Thymus (tissue), 11 donors: ENCODE results near the gene RHEX. TPM values are rescaled to one million over a fixed set of nuclear protein-coding genes. Genes with fewer than 3 reads are reported as not detected.
A peak's percentile ranks its signal among the peaks of the same experiment; 100 is the strongest.

Experiments used
- DNase-seq, 9 donors: peaks; one replicate each; pipeline ENCODE4 v3.0.0-alpha.2; 2013; ENCODE audit warnings: low spot score in 9 of 9, low read depth in 6 of 9, missing footprints in 1 of 9
- H3K27ac ChIP-seq, 2 donors: one replicate each; pipeline ENCODE4 v1.5.1; 2013; ENCODE audit warnings: control low read depth in 1 of 2, low read depth in 1 of 2, low read length in 1 of 2, mild to moderate bottlenecking in 1 of 2, moderate library complexity in 1 of 2
- H3K27me3 ChIP-seq, 2 donors: one replicate each; pipeline ENCODE4 v1.5.1; 2013; ENCODE audit warnings: low read length in 1 of 2; ENCODE audit not compliant: control insufficient read depth in 2 of 2, insufficient read depth in 1 of 2
- H3K36me3 ChIP-seq, 2 donors: one replicate each; pipeline ENCODE4 v1.5.1; 2013; ENCODE audit warnings: low read length in 1 of 2, mild to moderate bottlenecking in 1 of 2, moderate library complexity in 1 of 2; ENCODE audit not compliant: control insufficient read depth in 2 of 2, insufficient read depth in 2 of 2
- H3K4me1 ChIP-seq, 2 donors: one replicate each; pipeline ENCODE4 v1.5.1; 2013; ENCODE audit warnings: low read length in 2 of 2; ENCODE audit not compliant: control insufficient read depth in 2 of 2, insufficient read depth in 2 of 2
- H3K4me3 ChIP-seq, 2 donors: one replicate each; pipeline ENCODE4 v1.5.1; 2013; ENCODE audit warnings: low read length in 2 of 2, control low read depth in 1 of 2, mild to moderate bottlenecking in 1 of 2
- H3K9me3 ChIP-seq, 2 donors: one replicate each; pipeline ENCODE4 v1.5.1; 2013; ENCODE audit warnings: low read length in 1 of 2, mild to moderate bottlenecking in 1 of 2; ENCODE audit not compliant: control insufficient read depth in 2 of 2, insufficient read depth in 1 of 2
- WGBS: extraction: QIAGEN DNeasy Blood & Tissue Kit; methylation state at CpG from one replicate; pipeline ENCODE4 v1.1.7; 2013; 5-methylcytosine and 5-hydroxymethylcytosine counted together
- polyA plus RNA-seq: library from polyadenylated mRNA; stranded (reverse); fragments of 200-250 nt; gene quantifications from one replicate; pipeline ENCODE4 v1.2.3, GENCODE V29; 2013
- total RNA-seq: library from RNA; stranded (reverse); fragments of 120-200 nt; gene quantifications from one replicate; pipeline ENCODE4 v1.2.4, GENCODE V29; 2013
- donor health status: healthy.

RHEX gene
- total and polyA plus RNA-seq, 2 donors = 1.7 to 3.6 TPM

DNA sequence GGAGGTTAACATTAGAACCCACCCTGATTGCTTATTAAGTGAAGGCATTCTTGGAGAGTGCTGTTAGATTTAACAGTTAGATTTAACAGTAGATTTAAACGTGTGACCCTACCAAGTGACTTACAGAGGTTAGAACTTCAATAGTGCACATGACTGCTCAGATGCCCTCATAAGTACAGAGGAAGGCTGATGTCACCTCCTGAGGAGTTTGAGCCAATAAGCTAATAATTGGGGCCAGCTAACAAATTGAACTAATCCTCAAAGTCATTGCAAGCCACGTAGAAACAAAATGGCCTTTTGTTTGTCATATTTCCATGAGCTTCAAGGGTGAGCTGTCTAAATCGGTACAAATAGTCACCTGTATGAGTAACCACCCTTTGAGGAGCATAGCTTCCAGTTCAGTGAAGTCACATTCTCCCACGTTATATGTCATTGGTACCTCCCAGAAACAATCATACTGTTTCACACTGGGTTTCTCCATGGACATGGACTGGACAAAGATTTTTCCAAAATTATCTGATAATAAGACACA lies 52.6 kb downstream of the RHEX start:
- whole genome bisulfite sequencing = 93% methylated on average over 4 of the region's 4 CpGs

GRCh38 chr1:206106328-206107167 lies 53.6 kb downstream of the RHEX start:
- H3K27me3 ChIP-seq = no peaks in the 10 kb centered on the region
- H3K27ac ChIP-seq = no peak overlapping the region
- peaks cover 0 to 6% of the 10 kb centered on the region in 2 donors for H3K4me1 ChIP-seq
- peak; percentile 68 to 94 (median 78) for DNase-seq
- H3K9me3 ChIP-seq = no peaks in the 10 kb centered on the region
- H3K36me3 ChIP-seq = no peaks in the 10 kb centered on the region
- WGBS = 60% methylated on average over 8 of the region's 8 CpGs
- no peak overlapping the region for H3K4me3 ChIP-seq

More for the DNA sequence above, 52.6 kb downstream of the RHEX start:
- Histone ChIP-seq H3K36me3 (no peaks in the 10 kb centered on the region), H3K9me3 (no peaks in the 10 kb centered on the region), H3K4me3 (no peak overlapping the region), H3K27ac (no peak overlapping the region), H3K4me1 (peaks cover 2 to 14% of the 10 kb centered on the region in 2 donors), H3K27me3 (no peaks in the 10 kb centered on the region)
- DNase-seq = no peak

DNA sequence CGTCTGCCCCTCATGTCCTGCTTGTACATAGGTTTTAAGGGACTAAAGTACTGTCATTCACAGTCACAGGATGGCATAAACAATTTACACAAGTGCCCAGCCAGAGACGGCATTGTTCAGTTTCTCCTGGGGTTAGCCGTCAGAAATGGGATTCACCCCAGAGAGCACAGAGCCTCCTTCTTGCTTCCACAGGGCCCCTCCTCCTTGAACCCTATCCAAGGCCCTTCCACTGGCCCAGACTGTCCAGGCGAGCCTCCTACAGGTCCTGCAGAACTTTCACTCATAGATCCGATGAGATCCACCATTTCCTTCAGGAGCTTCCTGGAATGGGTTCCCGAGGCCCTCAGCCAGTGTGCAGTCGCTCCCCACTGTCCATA lies 54.2 kb downstream of the RHEX start:
- no peak overlapping the region for H3K4me3 ChIP-seq
- 97% methylated on average over 7 of the region's 7 CpGs for WGBS
- H3K36me3 ChIP-seq = no peaks in the 10 kb centered on the region
- peaks cover 0 to 6% of the 10 kb centered on the region in 2 donors for H3K4me1 ChIP-seq
- H3K27ac ChIP-seq = no peak overlapping the region
- H3K27me3 ChIP-seq = no peaks in the 10 kb centered on the region
- no peaks in the 10 kb centered on the region for H3K9me3 ChIP-seq
- no peak for DNase-seq

GRCh38 chr1:206108635-206109034 lies 55.7 kb downstream of the RHEX start:
- Histone ChIP-seq H3K36me3 (no peaks in the 10 kb centered on the region), H3K9me3 (no peaks in the 10 kb centered on the region), H3K27ac (no peak overlapping the region), H3K27me3 (no peaks in the 10 kb centered on the region), H3K4me3 (no peak overlapping the region), H3K4me1 (peaks cover 0 to 6% of the 10 kb centered on the region in 2 donors)
- 96% methylated on average over 2 of the region's 2 CpGs for WGBS
- no peak for DNase-seq

DNA sequence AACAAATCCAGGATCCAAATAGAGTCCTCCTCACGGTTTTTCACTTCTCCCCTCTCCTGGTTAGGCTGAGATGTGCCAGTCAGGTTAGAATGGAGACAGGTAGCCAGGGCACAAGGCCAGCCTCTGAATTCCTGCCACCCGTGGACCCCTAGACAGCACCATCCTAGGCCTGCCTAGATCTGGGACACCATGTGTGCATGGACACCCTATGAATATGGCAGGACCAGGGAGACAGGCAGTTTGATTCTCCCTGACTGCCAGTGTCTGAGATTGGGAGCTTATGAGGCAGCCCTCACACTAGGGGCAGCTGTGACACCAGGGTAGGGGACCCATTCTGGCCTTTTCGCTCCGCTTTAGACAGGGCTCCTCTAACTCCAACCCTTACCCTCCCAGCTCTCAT lies 56.7 kb downstream of the RHEX start:
- 97% methylated on average over 4 of the region's 4 CpGs for WGBS
- Histone ChIP-seq H3K4me1 (peaks cover 0 to 12% of the 10 kb centered on the region in 2 donors), H3K36me3 (no peaks in the 10 kb centered on the region), H3K27ac (no peak overlapping the region), H3K27me3 (no peaks in the 10 kb centered on the region), H3K4me3 (no peak overlapping the region), H3K9me3 (no peaks in the 10 kb centered on the region)
- DNase-seq = no peak

DNA sequence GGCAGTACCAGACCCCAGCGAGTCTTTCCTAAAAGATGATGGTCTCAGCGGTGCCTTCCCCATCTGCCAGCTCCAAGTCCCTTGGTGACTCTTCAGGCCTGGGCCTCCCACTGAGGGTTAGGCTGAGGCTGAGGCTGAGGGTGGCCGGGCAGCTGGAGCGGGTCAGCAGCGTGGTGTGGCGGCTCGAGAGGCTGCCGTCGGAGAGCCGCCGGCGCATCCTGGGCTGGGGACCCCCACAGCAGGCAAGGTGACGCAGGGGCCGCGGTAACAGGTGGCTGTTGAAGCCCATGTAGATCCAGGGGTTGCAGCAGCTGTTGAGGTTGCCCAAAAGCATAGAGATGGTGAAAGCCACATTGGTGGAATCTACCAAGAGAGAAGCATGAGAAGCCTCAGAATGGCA lies 57.2 kb downstream of the RHEX start:
- H3K4me1 ChIP-seq = peaks cover 0 to 16% of the 10 kb centered on the region in 2 donors

DNA sequence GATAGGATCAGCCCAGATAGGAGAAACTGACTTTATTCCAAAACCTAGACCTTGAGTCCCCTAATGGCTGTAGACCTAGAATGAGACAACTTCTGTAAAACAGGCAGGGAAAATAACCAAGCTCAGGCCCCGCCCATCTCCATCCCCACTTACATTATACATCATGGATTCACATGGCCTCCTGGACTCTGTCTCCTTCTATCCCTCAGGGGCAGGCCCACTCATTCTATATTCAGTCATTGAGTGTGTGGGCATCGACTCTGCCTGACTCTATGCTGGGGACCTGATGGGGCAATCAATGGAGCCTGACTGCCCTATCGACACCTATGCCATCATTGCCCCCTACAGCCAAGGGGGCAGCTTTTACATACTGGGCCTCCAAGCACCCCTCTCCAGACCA lies 57.8 kb downstream of the RHEX start:
- no peaks in the 10 kb centered on the region for H3K9me3 ChIP-seq
- peaks cover 0 to 21% of the 10 kb centered on the region in 2 donors for H3K4me1 ChIP-seq
- no peaks in the 10 kb centered on the region for H3K36me3 ChIP-seq
- DNase-seq = no peak
- H3K4me3 ChIP-seq = no peak overlapping the region
- no peak overlapping the region for H3K27ac ChIP-seq
- H3K27me3 ChIP-seq = peaks cover 0 to 2% of the 10 kb centered on the region in 2 donors
- 98% methylated on average over 3 of the region's 3 CpGs for WGBS

More for the DNA sequence above, 57.2 kb downstream of the RHEX start:
- H3K27me3 ChIP-seq = no peaks in the 10 kb centered on the region
- no peak overlapping the region for H3K4me3 ChIP-seq
- no peak for DNase-seq
- no peaks in the 10 kb centered on the region for H3K36me3 ChIP-seq
- WGBS = 98% methylated on average over 15 of the region's 15 CpGs
- no peak overlapping the region for H3K27ac ChIP-seq
- H3K9me3 ChIP-seq = no peaks in the 10 kb centered on the region

- no peaks in the 10 kb centered on the region for H3K9me3 ChIP-seq
- 95% methylated on average over 6 of the region's 6 CpGs for WGBS
- no peaks in the 10 kb centered on the region for H3K36me3 ChIP-seq
- peaks cover 0 to 7% of the 10 kb centered on the region in 2 donors for H3K27me3 ChIP-seq
- H3K4me3 ChIP-seq = no peak overlapping the region
- H3K27ac ChIP-seq = no peak overlapping the region
- DNase-seq = no peak
- H3K4me1 ChIP-seq = peaks cover 0 to 16% of the 10 kb centered on the region in 2 donors
Measured at GRCh38 chr1:206111271-206111927, 58.4 kb downstream of the RHEX start.
